ENCODE results near the gene KCNN3.

DNA sequence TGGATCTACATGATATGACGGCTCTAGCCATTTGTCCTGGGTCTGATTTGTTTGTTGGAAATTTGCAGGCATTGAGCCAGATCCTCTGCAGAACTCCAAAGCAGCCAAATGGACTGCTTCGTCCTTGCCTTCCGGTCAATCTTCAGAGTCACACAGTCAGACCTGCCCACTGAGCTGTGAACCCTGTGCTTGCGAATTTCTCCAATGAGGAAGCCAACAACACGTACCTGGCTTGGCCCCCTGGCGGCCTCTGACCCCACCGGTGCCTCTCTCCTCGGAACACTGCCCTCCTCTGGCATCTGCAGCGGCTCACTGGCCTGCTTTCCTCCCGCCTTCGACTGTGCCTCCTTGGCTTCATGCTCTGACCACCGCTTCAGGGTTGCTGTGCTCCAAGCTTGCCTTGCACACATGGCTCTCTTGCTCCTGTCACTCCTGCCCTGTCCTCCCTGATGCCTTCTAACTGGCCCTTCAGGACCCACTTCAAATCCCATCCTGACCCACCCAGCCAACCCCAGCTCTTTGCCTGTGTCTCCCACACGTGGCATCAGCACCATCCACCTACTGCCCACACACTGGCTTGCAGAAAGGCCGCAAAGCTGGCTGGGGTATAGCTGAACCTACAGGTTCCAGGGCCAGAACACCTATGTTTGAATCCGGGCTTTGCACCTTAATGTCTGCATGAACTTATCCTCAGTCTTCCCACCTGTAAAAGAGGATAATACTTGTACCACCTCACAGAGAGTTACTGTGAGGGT lies 128.2 kb downstream of the KCNN3 start:
- TF ChIP-seq POLR2AphosphoS5 (IDR thresholded peaks at IDR 0.05): no peak
- TF ChIP-seq, protein P1, sequence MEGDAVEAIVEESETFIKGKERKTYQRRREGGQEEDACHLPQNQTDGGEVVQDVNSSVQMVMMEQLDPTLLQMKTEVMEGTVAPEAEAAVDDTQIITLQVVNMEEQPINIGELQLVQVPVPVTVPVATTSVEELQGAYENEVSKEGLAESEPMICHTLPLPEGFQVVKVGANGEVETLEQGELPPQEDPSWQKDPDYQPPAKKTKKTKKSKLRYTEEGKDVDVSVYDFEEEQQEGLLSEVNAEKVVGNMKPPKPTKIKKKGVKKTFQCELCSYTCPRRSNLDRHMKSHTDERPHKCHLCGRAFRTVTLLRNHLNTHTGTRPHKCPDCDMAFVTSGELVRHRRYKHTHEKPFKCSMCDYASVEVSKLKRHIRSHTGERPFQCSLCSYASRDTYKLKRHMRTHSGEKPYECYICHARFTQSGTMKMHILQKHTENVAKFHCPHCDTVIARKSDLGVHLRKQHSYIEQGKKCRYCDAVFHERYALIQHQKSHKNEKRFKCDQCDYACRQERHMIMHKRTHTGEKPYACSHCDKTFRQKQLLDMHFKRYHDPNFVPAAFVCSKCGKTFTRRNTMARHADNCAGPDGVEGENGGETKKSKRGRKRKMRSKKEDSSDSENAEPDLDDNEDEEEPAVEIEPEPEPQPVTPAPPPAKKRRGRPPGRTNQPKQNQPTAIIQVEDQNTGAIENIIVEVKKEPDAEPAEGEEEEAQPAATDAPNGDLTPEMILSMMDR (IDR thresholded peaks at IDR 0.05 in 8 of 11, conservative IDR thresholded peaks at IDR 0.05 in 3 of 11): no peak
- TF ChIP-seq POLR2A (IDR thresholded peaks at IDR 0.05): no peak
